Fibroblast of villous mesenchyme (primary cell): Measurements from ENCODE around the gene SHKBP1. TPM values are rescaled to one million over a fixed set of nuclear protein-coding genes. Genes with fewer than 3 reads are reported as not detected.
A peak's percentile ranks its signal among the peaks of the same experiment; 100 is the strongest.

Experiments
- DNase-seq: peaks from one replicate; pipeline ENCODE4 v3.0.0-alpha.2; 2010; ENCODE audit warnings: low read depth
- H3K4me3 ChIP-seq: 2 replicates; pipeline ENCODE4 v1.5.1; 2011; ENCODE audit warnings: low read depth, mild to moderate bottlenecking, low read length
- total RNA-seq: library from RNA; depleted of rRNA; stranded (reverse); fragments of >200 nt; gene quantifications from 2 replicates; pipeline ENCODE4 v1.2.3, GENCODE V29; 2012
- TF ChIP-seq, protein P1 (sequence below): IDR thresholded peaks from 2 replicates; pipeline ENCODE4 v1.5.1; 2012; ENCODE audit warnings: low read depth, mild to moderate bottlenecking, low read length; ENCODE audit not compliant: insufficient read depth

The SHKBP1 gene
- total RNA-seq, 1 donor, result 17.7 TPM

DNA sequence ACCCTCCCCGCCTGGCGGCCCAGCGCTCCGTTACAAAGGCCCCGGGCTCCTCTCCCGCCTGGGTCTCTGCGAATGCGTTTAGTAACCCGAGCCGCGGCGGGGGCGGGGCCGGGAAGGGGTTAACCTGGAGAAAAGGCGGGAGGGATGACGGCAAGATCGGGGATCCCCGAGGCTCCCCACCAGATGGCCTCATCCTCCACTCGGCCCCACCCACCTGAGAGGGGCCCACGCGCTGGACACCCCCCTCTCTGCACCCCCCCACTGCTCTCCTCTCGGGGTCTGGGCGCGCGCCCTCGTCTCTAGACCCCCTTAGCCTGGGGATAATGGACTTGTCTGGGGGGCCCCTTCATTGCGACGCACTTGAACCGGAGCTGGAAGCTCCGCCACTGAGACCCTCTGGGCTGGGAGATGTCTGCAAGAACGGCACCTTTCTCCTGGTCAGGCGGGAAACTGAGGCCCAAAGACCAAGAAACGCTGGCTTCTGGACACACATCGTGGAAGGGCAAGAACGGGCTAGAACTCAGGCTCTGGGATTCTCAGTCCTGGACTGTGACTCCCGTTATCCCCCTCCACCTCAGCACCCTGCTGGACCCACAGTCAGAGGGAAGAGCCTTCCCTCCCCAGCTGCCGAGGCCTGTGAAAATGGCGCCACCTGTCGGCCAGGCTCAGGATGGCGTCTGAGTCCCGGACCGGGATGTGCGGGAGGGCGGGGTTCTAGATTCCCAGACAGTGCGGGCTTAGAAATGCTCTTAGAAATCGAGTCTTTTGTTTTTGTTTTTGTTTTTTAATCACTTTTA, 21.6 kb downstream of the SHKBP1 start:
- peak overlapping the region; percentile 57 for H3K4me3 ChIP-seq
- peak; percentile 86 for DNase-seq
- TF ChIP-seq, protein P1, sequence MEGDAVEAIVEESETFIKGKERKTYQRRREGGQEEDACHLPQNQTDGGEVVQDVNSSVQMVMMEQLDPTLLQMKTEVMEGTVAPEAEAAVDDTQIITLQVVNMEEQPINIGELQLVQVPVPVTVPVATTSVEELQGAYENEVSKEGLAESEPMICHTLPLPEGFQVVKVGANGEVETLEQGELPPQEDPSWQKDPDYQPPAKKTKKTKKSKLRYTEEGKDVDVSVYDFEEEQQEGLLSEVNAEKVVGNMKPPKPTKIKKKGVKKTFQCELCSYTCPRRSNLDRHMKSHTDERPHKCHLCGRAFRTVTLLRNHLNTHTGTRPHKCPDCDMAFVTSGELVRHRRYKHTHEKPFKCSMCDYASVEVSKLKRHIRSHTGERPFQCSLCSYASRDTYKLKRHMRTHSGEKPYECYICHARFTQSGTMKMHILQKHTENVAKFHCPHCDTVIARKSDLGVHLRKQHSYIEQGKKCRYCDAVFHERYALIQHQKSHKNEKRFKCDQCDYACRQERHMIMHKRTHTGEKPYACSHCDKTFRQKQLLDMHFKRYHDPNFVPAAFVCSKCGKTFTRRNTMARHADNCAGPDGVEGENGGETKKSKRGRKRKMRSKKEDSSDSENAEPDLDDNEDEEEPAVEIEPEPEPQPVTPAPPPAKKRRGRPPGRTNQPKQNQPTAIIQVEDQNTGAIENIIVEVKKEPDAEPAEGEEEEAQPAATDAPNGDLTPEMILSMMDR, result peak; percentile 98

DNA sequence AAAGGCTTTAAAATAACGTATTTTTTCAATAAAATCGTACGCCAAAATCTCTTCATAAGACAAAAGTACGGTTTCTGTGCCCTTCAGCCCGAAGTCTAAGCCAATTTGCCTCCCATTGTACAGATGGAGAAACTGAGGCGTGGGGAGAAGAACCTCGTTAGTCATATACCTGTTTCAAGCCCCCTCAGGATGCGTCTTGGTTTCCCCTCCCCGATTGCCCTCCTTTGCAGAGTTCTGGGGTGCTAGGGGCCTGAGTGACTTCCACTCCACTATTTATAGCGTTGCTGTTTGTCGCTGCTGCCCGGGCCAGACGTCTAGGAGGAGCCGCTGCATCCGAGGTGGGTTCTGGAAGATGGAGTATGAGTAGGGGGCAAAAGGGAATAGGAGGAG, 22.2 kb downstream of the SHKBP1 start:
- TF ChIP-seq, protein P1, result no peak
- no peak for DNase-seq
- H3K4me3 ChIP-seq, result no peak overlapping the region

DNA sequence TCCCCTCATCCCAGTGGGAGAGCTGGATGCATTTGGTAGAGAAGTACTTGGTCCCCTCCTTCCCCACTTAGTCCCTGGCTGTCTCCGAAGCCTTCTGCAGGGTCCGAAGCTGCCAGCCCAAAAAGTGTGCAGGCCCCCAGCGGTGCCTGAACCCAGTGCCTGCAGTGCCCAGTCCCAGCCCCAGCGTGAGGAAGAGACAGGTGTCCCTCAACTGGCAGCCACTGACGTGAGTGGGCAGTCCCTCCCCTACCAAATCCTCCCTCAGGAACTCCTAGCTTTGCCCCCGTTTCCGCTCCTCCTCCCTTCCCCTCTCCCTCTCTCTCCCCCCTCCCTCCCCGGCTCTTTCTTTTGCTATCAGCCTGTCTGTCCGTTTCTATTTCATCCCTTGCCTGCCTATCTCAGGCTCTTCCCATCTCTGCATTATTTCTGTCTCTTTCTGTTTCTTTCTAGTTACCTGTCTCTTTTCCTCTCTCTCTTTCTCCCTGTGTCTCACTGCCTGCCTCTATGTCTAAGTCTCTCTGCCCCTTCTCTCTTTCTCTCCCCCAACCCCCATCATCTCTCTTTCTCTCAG, 22.7 kb downstream of the SHKBP1 start:
- no peak for DNase-seq
- TF ChIP-seq, protein P1, result no peak
- no peak overlapping the region for H3K4me3 ChIP-seq

DNA sequence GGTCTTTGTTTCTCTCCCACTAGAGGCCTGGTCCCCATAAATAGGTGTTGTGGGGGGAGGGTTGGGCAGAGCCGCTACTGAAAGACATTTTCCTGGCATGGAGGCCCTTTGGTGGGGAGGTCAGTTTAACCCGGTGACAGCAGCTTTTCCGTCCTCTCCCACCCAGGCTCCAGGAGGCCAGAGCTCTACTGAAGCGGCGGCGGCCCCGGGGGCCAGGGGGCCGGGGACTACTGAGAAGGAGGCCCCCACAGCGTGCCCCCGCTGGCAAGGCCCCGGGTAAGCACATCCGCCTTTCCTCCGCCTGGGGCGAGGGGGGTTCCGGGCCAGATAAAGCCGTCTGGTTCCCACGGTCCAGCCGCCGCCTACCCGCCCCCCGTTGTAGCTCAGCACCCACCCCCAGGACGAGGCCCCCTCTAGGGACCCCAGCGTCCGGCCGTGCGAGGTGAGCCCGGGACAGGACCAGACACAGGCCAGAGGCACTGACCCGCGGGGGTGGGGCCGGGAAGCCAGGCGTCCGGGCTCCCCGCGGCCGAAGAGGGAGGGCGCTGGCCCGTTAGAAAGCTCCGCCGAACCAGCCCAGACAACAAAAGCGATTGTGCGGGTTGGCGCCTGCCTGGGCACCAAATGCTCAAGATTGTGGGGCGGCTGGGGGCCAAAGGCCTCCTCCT, 23.4 kb downstream of the SHKBP1 start:
- no peak overlapping the region for H3K4me3 ChIP-seq
- TF ChIP-seq, protein P1, result no peak
- DNase-seq, result no peak

DNA sequence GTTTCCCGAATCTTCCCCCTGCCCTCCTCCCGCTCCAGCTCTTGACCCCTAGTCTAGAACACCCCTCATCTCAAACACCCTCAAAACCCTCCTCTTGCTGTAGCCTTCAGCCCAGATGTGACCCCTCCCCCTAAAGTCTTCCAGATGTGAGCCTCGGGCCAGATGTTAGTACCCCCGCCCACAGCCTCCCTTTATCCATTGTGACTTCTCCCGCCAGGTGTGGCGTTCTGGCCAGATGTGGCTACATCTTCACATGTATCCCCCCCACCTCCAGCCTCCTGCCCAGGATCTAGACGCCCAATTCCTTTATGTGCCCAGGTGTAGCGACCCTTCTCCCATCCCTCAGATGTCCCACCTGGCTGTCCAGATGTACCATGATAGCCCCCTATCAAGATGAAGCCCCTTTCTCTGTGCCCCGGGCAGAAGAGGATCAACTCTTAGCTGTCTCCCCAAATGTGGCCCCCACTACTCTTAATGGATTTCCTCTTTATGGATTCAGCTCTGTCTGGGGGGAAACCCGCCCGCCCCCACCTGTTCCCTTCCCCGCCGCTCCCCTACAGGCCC, 24.0 kb downstream of the SHKBP1 start:
- TF ChIP-seq, protein P1, result no peak
- H3K4me3 ChIP-seq, result peak overlapping the region; percentile 55
- DNase-seq, result no peak

DNA sequence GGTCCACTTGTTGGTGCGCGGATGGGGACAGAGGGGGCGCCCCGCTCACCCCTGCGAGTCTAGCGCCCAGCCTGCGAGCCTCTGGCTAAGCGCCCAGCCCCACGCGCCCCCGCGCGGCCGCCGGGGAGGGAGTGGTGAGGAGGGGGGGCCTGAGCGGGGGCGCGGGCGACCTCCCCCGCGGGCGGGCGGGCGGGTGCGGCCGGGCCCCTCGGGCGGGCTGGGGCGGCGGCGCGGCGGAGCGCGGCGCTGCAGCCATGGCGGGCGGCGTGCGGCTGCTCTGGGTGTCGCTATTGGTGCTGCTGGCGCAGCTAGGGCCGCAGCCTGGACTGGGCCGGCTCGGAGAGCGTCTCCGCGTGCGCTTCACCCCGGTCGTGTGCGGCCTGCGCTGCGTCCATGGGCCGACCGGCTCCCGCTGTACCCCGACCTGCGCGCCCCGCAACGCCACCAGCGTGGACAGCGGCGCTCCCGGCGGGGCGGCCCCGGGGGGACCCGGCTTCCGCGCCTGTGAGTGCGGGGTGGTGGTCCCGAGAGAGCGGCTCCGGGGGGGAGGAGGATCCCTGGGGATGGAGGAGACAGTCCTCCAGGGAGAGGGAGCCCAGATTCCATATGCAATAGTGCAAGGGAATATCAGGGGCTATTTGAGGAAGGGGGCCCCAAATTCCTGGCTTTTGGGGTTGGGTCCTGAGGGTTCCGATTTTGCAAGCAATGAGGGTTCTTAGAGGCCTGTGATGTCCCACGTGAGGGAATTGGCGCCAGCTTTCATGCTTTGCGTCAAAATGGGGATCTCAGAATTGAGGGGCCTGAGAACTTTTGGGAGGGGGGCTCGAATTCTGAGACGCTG, 24.7 kb downstream of the SHKBP1 start, which contains the start of gene LTBP4:
Gene LTBP4 (plus strand): TSS at position 236 of the 841 bp plus-strand sequence. CDS start 19 bp downstream, at position 255.
- TF ChIP-seq, protein P1, result peak; percentile 2
- DNase-seq, result peak; percentile 31

More for the DNA sequence above, 24.7 kb downstream of the SHKBP1 start, which contains the start of gene LTBP4:
- H3K4me3 ChIP-seq, result peak within 1 kb of the TSS; percentile 55
